Esophagus muscularis mucosa (tissue), 4 donors: ENCODE measurements around the gene RNASEH1. TPM values are rescaled to one million over a fixed set of nuclear protein-coding genes. Genes with fewer than 3 reads are reported as not detected.
A peak's percentile ranks its signal among the peaks of the same experiment; 100 is the strongest.

Source experiments
- DNase-seq: peaks from one replicate; pipeline ENCODE4 v3.0.0-alpha.2; 2017; ENCODE audit errors: extremely low spot score
- H3K27ac ChIP-seq, 4 donors: fragments of 200-600 bp; sonication (generic); replicated peaks in 1 of 4; 1 replicate in 3 of 4; 2 replicates in 1 of 4; pipeline ENCODE4 v1.5.1; 2016 to 2019; ENCODE audit warnings: mild to moderate bottlenecking in 1 of 4
- H3K27me3 ChIP-seq, 4 donors: fragments of 200-600 bp; sonication (generic); one replicate each; pipeline versions ENCODE4 v1.5.1 to v1.6.0; 2016 to 2019
- H3K36me3 ChIP-seq, 4 donors: fragments of 200-600 bp; sonication (generic); one replicate each; pipeline ENCODE4 v1.5.1; 2016 to 2019
- H3K4me1 ChIP-seq, 4 donors: fragments of 200-600 bp; sonication (generic); one replicate each; pipeline ENCODE4 v1.5.1; 2016 to 2019
- H3K4me3 ChIP-seq, 4 donors: fragments of 200-600 bp; sonication (generic); 1 replicate in 2 of 4; 2 replicates in 2 of 4; pipeline ENCODE4 v1.5.1; 2016 to 2019; ENCODE audit warnings: mild to moderate bottlenecking in 4 of 4, moderate library complexity in 1 of 4
- H3K9me3 ChIP-seq, 4 donors: fragments of 200-600 bp; sonication (generic); 1 replicate in 3 of 4; 2 replicates in 1 of 4; pipeline ENCODE4 v1.5.1; 2016 to 2019
- EP300 ChIP-seq: sonication (generic); formaldehyde crosslinking; IDR thresholded peaks from one replicate; pipeline ENCODE4 v1.6.1; 2017; ENCODE audit warnings: antibody characterized with exemption
- POLR2A ChIP-seq: fragments of 450-650 bp; IDR thresholded peaks from one replicate; pipeline ENCODE4 v1.6.1; 2017; ENCODE audit warnings: antibody characterized with exemption, moderate library complexity, mild to moderate bottlenecking, low read depth
- POLR2AphosphoS5 ChIP-seq, 2 donors: sonication (generic); formaldehyde crosslinking; IDR thresholded peaks; one replicate each; pipeline ENCODE4 v1.6.1; 2017; ENCODE audit warnings: antibody characterized with exemption in 2 of 2
- WGBS: methylation state at CpG from one replicate; pipeline ENCODE4 v1.1.5; 2018; 5-methylcytosine and 5-hydroxymethylcytosine counted together
- intact Hi-C: fragments of 100-400 bp; cut with DNase I; formaldehyde crosslinking; loops from one replicate; pipeline ENCODE4 v1.15.1; 2023
- total RNA-seq, 4 donors: library from RNA; depleted of rRNA; stranded (reverse); fragments of >200 nt; gene quantifications; one replicate each; pipeline versions ENCODE4 v1.1.0 to v1.2.1, GENCODE V29; 2016
- TF ChIP-seq, protein P1 (sequence below), 3 experiments: fragments of 200-600 bp in 2 of 3; fragments of 450-650 bp in 1 of 3; sonication (generic) in 2 of 3; IDR thresholded peaks; one replicate each; pipeline ENCODE4 v1.5.1; 2017 to 2019; ENCODE audit warnings: antibody characterized with exemption in 3 of 3, mild to moderate bottlenecking in 2 of 3, moderate library complexity in 1 of 3

Gene RNASEH1
- total RNA-seq, 4 donors from 2014 or later: 30.2 to 36.5 (median 34.5) TPM

DNA sequence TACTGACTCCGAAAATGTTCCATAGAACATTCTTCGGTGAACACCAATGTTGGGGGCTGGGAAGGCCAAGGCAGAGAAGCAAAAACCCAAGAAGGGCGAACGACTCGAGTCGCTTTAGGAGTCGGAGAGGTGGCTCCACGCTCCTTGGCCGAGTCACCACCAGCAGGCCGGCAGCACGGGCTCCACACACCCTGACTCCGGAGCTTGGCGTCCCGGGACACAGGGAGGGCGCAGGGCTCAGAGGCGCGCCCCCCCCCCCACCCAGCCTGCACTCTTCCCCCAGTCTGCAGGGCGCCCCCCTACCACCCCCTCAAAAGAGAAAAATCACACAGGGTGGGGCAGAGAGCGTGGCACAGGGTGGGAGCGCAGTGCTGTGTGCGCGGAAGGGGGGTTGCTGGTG is 31.3 kb downstream of the RNASEH1 start:
- Histone ChIP-seq H3K9me3 (no peaks in the 10 kb centered on the region), H3K27ac (no peak overlapping the region), H3K27me3 (no peaks in the 10 kb centered on the region), H3K36me3 (peaks cover 0 to 17% (median 4%) of the 10 kb centered on the region in 4 donors), H3K4me1 (peaks cover 24 to 38% (median 37%) of the 10 kb centered on the region in 4 donors), H3K4me3 (no peak overlapping the region)
- intact Hi-C loops: no loop called here
- WGBS: 92% methylated on average over 21 of the region's 22 CpGs
- no peak for DNase-seq
- TF ChIP-seq EP300 (no peak), POLR2AphosphoS5 (IDR thresholded peaks at IDR 0.05) (no peak), POLR2A (no peak)
- TF ChIP-seq, protein P1, sequence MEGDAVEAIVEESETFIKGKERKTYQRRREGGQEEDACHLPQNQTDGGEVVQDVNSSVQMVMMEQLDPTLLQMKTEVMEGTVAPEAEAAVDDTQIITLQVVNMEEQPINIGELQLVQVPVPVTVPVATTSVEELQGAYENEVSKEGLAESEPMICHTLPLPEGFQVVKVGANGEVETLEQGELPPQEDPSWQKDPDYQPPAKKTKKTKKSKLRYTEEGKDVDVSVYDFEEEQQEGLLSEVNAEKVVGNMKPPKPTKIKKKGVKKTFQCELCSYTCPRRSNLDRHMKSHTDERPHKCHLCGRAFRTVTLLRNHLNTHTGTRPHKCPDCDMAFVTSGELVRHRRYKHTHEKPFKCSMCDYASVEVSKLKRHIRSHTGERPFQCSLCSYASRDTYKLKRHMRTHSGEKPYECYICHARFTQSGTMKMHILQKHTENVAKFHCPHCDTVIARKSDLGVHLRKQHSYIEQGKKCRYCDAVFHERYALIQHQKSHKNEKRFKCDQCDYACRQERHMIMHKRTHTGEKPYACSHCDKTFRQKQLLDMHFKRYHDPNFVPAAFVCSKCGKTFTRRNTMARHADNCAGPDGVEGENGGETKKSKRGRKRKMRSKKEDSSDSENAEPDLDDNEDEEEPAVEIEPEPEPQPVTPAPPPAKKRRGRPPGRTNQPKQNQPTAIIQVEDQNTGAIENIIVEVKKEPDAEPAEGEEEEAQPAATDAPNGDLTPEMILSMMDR (IDR thresholded peaks at IDR 0.05): no peak

DNA sequence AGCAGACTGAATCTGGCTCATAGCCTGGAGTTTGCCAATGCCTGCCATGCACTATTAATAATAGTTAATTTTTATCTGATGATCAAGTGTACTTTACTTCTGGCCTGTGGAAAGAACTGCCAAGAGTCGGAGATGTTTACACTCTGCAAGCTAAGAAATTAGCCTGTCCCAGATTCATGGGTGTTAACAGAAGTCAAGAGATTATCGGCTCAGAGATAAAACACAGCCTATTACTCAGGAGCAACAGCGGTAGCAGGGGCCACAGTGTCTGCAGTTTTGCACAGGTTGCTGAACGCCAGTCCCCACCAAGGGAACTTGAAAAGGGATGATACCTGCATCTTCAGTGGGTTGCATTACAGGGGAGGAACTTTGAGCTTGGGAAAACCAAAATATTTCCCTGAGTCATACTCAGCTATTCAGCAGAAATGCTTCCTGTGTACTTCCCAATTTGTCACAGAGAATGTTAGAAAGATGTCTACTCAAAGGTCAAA is 34.5 kb downstream of the RNASEH1 start:
- no peaks in the 10 kb centered on the region for H3K27me3 ChIP-seq
- H3K9me3 ChIP-seq: no peaks in the 10 kb centered on the region
- DNase-seq: no peak
- peaks cover 38 to 58% (median 54%) of the 10 kb centered on the region in 4 donors for H3K4me1 ChIP-seq
- H3K27ac ChIP-seq: peak overlapping the region; percentile 69 to 84 (median 80)
- intact Hi-C loops: no loop called here
- H3K4me3 ChIP-seq: peak overlapping the region in 3 of 4 donors; percentile 0 to 34 (median 17)
- peaks cover 0 to 3% (median 0%) of the 10 kb centered on the region in 4 donors for H3K36me3 ChIP-seq
- TF ChIP-seq POLR2A: no peak
- 34% methylated on average over 4 of the region's 4 CpGs for WGBS

DNA sequence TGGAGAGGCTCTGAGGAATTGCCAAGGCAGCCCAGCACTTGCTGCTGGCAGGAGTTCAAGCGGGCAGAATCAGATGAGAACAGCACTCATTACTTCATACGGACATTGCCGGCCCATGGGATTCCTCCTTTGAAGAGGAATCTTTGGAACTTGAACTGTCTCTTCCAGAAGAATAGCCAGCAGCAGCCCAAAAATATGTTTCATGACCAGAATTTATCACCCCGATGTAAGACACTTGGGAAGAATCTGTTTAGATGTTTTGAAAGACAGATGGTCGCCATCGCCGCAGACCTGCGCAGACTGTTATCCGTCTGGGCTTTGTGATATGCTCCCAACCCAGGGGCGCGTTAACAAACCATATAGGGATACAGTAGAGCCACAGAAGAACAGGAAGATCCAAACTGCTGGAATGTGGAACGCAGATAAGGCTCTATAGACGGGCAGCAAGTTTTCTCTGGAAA is 35.1 kb downstream of the RNASEH1 start:
- no peak for DNase-seq
- no peaks in the 10 kb centered on the region for H3K27me3 ChIP-seq
- H3K27ac ChIP-seq: peak overlapping the region; percentile 69 to 84 (median 80)
- WGBS: 22% methylated on average over 13 of the region's 13 CpGs
- H3K36me3 ChIP-seq: no peaks in the 10 kb centered on the region
- H3K4me1 ChIP-seq: peaks cover 38 to 62% (median 58%) of the 10 kb centered on the region in 4 donors
- TF ChIP-seq POLR2AphosphoS5 (IDR thresholded peaks at IDR 0.05): peak; percentile 32 to 37
- TF ChIP-seq, protein P1 (IDR thresholded peaks at IDR 0.05): no peak
- H3K4me3 ChIP-seq: peak overlapping the region; percentile 0 to 34 (median 12)
- no peaks in the 10 kb centered on the region for H3K9me3 ChIP-seq
- intact Hi-C loops: no loop called here

DNA sequence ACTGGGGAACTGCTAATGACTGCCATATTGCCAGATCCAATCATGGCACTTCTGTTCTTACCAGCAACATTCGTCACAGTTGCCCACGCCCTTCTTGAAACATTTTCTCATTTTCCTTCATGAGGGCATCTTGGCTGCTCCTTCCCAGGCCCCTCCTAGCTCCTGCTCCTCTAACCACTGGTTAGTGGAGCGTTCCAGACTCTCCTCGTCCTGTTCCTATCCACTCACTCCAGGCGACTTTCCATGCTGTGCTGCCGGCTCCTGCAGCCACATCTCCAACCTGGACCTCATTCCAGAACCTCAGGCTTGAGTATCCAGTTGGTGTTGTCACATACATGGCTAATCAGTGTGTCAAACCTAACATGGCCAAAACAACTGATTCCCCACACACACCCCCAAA is 37.5 kb downstream of the RNASEH1 start:
- 92% methylated on average over 6 of the region's 6 CpGs for WGBS
- peak overlapping the region in 1 of 4 donors; percentile 91 for H3K4me3 ChIP-seq
- no peaks in the 10 kb centered on the region for H3K27me3 ChIP-seq
- H3K36me3 ChIP-seq: peaks cover 0 to 4% (median 0%) of the 10 kb centered on the region in 4 donors
- no peak for DNase-seq
- intact Hi-C loops: no loop called here
- no peak for TF ChIP-seq EP300
- no peak for TF ChIP-seq POLR2AphosphoS5 (IDR thresholded peaks at IDR 0.05)
- TF ChIP-seq POLR2A: no peak
- TF ChIP-seq, protein P1 (IDR thresholded peaks at IDR 0.05): no peak
- peak overlapping the region in 2 of 4 donors; percentile 99 to 100 for H3K27ac ChIP-seq
- H3K9me3 ChIP-seq: no peaks in the 10 kb centered on the region
- peaks cover 38 to 74% (median 66%) of the 10 kb centered on the region in 4 donors for H3K4me1 ChIP-seq

DNA sequence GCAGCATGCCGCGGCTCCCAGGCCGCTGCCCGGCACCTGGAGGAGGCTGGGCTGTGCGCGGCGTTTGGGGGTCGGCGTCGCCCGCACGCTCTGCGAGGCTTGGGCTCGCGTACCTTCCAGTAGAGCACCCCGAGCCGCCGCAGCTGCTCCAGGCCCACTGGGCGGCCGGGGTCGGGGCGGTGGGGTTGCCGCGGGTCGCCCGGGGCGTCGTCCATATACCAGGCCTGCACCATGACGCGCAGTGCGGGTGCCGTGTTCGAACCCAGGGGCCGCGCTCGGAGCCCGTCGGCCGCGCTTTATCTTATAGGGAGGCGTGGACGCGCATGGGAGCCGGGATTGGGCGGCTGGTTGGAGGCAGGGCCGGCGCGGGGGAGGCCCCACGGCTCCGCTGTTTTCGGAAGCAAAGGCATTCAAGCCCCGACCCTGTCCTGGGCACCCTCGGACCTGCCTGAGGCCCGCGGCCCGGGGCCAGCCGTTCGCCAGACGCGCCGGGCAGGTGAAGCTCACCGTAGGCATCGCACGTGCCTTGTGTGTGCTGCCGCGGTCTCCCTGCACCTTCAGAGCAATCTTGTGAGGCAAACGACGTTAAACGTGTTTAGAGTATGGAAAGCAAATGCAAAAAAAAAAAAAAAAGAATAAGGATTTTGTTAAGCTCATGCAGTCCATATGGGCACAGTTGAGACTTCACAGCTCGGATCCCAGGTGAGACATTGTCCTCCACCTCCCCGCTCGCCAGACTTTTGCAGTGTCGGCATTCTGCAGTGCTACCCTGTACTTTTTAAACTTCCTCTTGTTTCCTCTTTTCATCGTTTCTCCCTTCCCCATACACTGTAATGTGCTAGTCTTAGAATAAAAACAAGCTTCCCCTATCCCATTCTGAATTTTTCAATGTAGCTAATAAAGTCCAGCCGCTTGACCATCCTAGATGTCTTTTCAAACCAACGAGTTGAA is 38.6 kb downstream of the RNASEH1 start, which contains the start of gene ADI1:
ADI1 (minus strand) TSS at position 277 of the 951 bp plus-strand sequence; CDS start at position 233, 44 bp downstream.
- TF ChIP-seq POLR2A (peak; percentile 44), POLR2AphosphoS5 (IDR thresholded peaks at IDR 0.05) (peak; percentile 30 to 94), EP300 (no peak)
- TF ChIP-seq, protein P1 (IDR thresholded peaks at IDR 0.05): no peak
- peaks cover 28 to 64% (median 56%) of the 10 kb centered on the region in 4 donors for H3K4me1 ChIP-seq
- H3K27ac ChIP-seq: peak within 1 kb of the TSS; percentile 99 to 100 (median 100)
- peaks cover 0 to 4% (median 0%) of the 10 kb centered on the region in 4 donors for H3K36me3 ChIP-seq
- intact Hi-C loops: loop anchor here (5.0 kb wide), 2 partner anchors 47 to 58 kb away; partner anchors contain the start of gene RPS7
- no peaks in the 10 kb centered on the region for H3K27me3 ChIP-seq
- 3% methylated on average over 43 of the region's 76 CpGs for WGBS
- no peaks in the 10 kb centered on the region for H3K9me3 ChIP-seq
- DNase-seq: peak; percentile 95
- H3K4me3 ChIP-seq: peak within 1 kb of the TSS; percentile 86 to 96 (median 91)
